Neural crest cell (in vitro differentiated cells): ENCODE results near the gene CALN1. TPM values are rescaled to one million over a fixed set of nuclear protein-coding genes. Genes with fewer than 3 reads are reported as not detected.

ENCODE experiments used
- DNase-seq: peaks from one replicate; pipeline ENCODE4 v3.0.0; 2021; ENCODE audit warnings: low read depth, mixed read lengths, low spot score
- H3K27ac Mint-ChIP-seq: one replicate; pipeline ENCODE4 v1.8.0; 2021; ENCODE audit warnings: mild to moderate bottlenecking, mixed read lengths; ENCODE audit not compliant: unreplicated experiment
- H3K27me3 Mint-ChIP-seq: 2 replicates; pipeline ENCODE4 v1.8.0; 2021; ENCODE audit warnings: low read depth, mild to moderate bottlenecking, mixed read lengths
- H3K36me3 Mint-ChIP-seq: 2 replicates; pipeline ENCODE4 v1.8.0; 2021; ENCODE audit warnings: low read depth, mild to moderate bottlenecking, mixed read lengths
- H3K4me1 Mint-ChIP-seq: 2 replicates; pipeline ENCODE4 v1.8.0; 2021; ENCODE audit warnings: mixed read lengths
- H3K4me3 Mint-ChIP-seq: one replicate; pipeline ENCODE4 v1.8.0; 2021; ENCODE audit warnings: mild to moderate bottlenecking, mixed read lengths
- H3K9me3 Mint-ChIP-seq: 2 replicates; pipeline ENCODE4 v1.8.0; 2021; ENCODE audit warnings: mixed read lengths
- total RNA-seq: library from RNA; stranded (reverse); gene quantifications from 2 replicates; pipeline ENCODE4 v1.2.1, GENCODE V29; 2021
- TF ChIP-seq, protein P1 (sequence below): fragments of 200-600 bp; sonication (generic); conservative IDR thresholded peaks from 2 replicates; pipeline ENCODE4 v1.5.0; 2021; ENCODE audit warnings: antibody characterized with exemption, mild to moderate bottlenecking

The CALN1 gene
- total RNA-seq, 1 donor from 2014 or later, result 0.51 TPM

DNA sequence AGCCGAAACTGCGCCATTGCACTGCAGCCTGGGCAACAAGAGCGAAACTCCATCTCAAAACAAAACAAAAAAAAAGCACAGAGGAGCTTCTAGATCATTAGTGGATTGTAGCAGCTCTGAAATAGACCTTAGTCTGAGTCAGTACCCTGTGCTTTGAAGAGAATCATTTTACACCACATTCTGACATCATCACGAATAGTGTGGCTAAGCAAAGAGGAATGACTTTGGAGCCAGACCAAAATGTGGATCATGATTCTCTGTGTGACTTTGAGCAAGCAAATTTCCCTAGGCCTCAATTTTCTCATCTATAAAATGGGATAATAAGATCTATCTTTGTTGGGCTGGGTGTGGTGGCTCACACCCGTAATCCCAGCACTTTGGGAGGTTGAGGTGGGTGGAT is 618.9 kb downstream of the CALN1 start:
- Mint-ChIP-seq H3K27ac (no peak overlapping the region), H3K9me3 (no peaks in the 10 kb centered on the region), H3K36me3 (peaks cover 2% of the 10 kb centered on the region), H3K4me1 (no peaks in the 10 kb centered on the region), H3K27me3 (peaks cover 13% of the 10 kb centered on the region), H3K4me3 (no peak overlapping the region)
- DNase-seq, result no peak
- TF ChIP-seq, protein P1, sequence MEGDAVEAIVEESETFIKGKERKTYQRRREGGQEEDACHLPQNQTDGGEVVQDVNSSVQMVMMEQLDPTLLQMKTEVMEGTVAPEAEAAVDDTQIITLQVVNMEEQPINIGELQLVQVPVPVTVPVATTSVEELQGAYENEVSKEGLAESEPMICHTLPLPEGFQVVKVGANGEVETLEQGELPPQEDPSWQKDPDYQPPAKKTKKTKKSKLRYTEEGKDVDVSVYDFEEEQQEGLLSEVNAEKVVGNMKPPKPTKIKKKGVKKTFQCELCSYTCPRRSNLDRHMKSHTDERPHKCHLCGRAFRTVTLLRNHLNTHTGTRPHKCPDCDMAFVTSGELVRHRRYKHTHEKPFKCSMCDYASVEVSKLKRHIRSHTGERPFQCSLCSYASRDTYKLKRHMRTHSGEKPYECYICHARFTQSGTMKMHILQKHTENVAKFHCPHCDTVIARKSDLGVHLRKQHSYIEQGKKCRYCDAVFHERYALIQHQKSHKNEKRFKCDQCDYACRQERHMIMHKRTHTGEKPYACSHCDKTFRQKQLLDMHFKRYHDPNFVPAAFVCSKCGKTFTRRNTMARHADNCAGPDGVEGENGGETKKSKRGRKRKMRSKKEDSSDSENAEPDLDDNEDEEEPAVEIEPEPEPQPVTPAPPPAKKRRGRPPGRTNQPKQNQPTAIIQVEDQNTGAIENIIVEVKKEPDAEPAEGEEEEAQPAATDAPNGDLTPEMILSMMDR, result no peak

GRCh38 chr7:71787513-71787912 is 624.6 kb downstream of the CALN1 start:
- no peak overlapping the region for H3K4me3 Mint-ChIP-seq
- H3K27ac Mint-ChIP-seq, result no peak overlapping the region
- TF ChIP-seq, protein P1, result no peak
- no peak for DNase-seq
- peaks cover 13% of the 10 kb centered on the region for H3K36me3 Mint-ChIP-seq
- no peaks in the 10 kb centered on the region for H3K4me1 Mint-ChIP-seq
- peaks cover 16% of the 10 kb centered on the region for H3K9me3 Mint-ChIP-seq
- peaks cover 7% of the 10 kb centered on the region for H3K27me3 Mint-ChIP-seq

- peaks cover 6% of the 10 kb centered on the region for H3K4me1 Mint-ChIP-seq
- no peak for DNase-seq
- no peak overlapping the region for H3K4me3 Mint-ChIP-seq
- H3K27ac Mint-ChIP-seq, result no peak overlapping the region
- H3K27me3 Mint-ChIP-seq, result peaks cover 4% of the 10 kb centered on the region
- peaks cover 16% of the 10 kb centered on the region for H3K9me3 Mint-ChIP-seq
- H3K36me3 Mint-ChIP-seq, result peaks cover 11% of the 10 kb centered on the region
- TF ChIP-seq, protein P1, result no peak
Observed at GRCh38 chr7:71785216-71785615, 626.9 kb downstream of the CALN1 start.

DNA sequence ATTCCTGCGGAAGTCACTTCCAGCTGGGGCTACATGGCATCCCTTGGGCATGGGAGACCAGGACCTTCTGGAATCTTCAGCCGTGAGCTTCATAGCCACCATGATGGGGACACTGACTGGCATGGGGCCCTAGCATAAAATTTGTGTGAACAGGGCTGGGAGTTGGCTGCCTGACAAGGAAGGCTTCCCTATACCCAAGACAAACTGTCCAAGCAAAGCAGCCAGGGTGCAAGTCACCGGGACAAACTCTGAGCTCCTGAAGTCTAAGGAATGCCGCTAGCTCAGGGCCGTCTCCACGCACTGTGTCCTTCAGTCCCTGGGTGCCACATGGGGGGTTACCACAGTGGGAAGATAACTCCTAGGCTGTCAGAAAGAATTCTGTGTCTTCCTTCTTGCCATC is 627.4 kb downstream of the CALN1 start:
- Mint-ChIP-seq H3K9me3 (peaks cover 16% of the 10 kb centered on the region), H3K4me3 (no peak overlapping the region), H3K27me3 (peaks cover 4% of the 10 kb centered on the region), H3K4me1 (peaks cover 11% of the 10 kb centered on the region), H3K27ac (no peak overlapping the region), H3K36me3 (peaks cover 11% of the 10 kb centered on the region)
- DNase-seq, result no peak
- TF ChIP-seq, protein P1, result no peak

GRCh38 chr7:71784180-71784579 is 628.0 kb downstream of the CALN1 start:
- peaks cover 11% of the 10 kb centered on the region for H3K36me3 Mint-ChIP-seq
- H3K4me3 Mint-ChIP-seq, result no peak overlapping the region
- TF ChIP-seq, protein P1, result no peak
- H3K9me3 Mint-ChIP-seq, result peaks cover 16% of the 10 kb centered on the region
- DNase-seq, result no peak
- H3K27me3 Mint-ChIP-seq, result peaks cover 4% of the 10 kb centered on the region
- peaks cover 12% of the 10 kb centered on the region for H3K4me1 Mint-ChIP-seq
- no peak overlapping the region for H3K27ac Mint-ChIP-seq

DNA sequence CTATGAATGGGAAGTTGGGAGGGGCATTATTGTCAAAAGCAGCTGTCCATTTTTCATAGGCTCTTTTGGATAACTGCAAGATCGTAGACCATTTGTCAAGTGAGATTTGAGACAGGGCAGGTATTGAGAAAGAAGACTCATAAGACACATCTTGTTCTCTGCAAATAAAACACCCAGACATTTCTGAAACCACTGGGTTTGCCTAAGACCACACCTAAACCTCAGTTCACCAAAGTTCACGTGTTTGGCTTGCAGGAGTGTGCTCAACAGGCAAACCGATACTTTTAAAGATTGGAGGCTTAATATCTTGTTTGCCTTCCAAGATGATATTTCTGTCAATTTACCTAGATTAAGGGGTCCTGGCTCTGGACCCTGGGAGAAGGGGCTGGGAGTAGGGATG is 628.4 kb downstream of the CALN1 start:
- Mint-ChIP-seq H3K27ac (no peak overlapping the region), H3K36me3 (peaks cover 11% of the 10 kb centered on the region), H3K27me3 (peaks cover 4% of the 10 kb centered on the region), H3K4me1 (peaks cover 12% of the 10 kb centered on the region), H3K9me3 (peaks cover 16% of the 10 kb centered on the region), H3K4me3 (no peak overlapping the region)
- TF ChIP-seq, protein P1, result no peak
- no peak for DNase-seq
